ENCODE results near the gene FPGS.

Gene FPGS

DNA sequence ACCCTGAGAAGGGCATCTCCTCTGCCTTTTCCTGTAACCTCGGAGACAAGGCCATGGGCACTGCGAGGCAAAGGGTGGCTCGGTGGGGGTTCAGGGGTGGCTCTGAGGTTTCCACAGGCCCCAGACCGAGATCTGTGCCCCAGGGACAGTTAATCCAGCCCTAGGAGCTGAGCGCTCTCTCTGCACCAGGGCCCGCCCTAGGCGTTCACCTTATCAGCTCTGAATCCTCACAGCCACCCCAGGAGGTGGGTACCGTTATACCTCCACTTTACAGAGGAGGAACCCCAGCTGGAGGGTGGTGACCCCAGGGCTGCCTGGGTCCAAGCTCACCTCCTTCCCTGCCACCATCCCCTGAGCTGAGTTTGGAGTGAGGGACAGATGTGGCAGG, 54.0 kb downstream of the FPGS start:
- TF ChIP-seq SIN3A (IDR thresholded peaks at IDR 0.05; ENCODE audit: borderline replicate concordance, insufficient read depth, low read length) (no peak), TAF1 (IDR thresholded peaks at IDR 0.05; ENCODE audit: borderline replicate concordance, insufficient read depth, low read length) (no peak), POLR2AphosphoS5 (IDR thresholded peaks at IDR 0.05; ENCODE audit: low read depth, low read length) (no peak), FOXP2 (optimal IDR thresholded peaks at IDR 0.05; ENCODE audit: borderline replicate concordance, extremely low read depth, extremely low read length, insufficient read depth) (no peak)
- TF ChIP-seq, protein P1, sequence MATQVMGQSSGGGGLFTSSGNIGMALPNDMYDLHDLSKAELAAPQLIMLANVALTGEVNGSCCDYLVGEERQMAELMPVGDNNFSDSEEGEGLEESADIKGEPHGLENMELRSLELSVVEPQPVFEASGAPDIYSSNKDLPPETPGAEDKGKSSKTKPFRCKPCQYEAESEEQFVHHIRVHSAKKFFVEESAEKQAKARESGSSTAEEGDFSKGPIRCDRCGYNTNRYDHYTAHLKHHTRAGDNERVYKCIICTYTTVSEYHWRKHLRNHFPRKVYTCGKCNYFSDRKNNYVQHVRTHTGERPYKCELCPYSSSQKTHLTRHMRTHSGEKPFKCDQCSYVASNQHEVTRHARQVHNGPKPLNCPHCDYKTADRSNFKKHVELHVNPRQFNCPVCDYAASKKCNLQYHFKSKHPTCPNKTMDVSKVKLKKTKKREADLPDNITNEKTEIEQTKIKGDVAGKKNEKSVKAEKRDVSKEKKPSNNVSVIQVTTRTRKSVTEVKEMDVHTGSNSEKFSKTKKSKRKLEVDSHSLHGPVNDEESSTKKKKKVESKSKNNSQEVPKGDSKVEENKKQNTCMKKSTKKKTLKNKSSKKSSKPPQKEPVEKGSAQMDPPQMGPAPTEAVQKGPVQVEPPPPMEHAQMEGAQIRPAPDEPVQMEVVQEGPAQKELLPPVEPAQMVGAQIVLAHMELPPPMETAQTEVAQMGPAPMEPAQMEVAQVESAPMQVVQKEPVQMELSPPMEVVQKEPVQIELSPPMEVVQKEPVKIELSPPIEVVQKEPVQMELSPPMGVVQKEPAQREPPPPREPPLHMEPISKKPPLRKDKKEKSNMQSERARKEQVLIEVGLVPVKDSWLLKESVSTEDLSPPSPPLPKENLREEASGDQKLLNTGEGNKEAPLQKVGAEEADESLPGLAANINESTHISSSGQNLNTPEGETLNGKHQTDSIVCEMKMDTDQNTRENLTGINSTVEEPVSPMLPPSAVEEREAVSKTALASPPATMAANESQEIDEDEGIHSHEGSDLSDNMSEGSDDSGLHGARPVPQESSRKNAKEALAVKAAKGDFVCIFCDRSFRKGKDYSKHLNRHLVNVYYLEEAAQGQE (IDR thresholded peaks at IDR 0.05; ENCODE audit: insufficient read depth in 1 of 2, low read depth in 2 of 2, low read length in 2 of 2): no peak

DNA sequence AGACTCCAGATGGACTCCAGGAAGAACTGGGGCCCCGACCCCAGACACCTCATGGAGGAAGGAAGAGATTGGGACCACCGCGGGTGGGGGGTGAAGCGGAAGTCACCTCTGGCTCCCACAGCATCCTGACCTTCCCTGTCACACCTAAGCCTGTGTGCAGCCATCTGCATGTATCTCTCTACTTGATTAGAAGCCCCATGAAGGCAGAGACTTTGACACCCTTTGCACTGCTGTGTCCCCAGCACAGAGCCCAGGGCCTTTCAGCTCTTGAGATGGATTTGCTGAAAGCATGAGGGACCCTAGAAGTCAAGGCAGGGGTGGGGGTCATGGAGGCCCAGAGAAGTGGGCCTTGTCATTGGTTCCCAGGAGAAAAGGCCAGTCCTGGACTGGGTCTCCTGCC, 54.6 kb downstream of the FPGS start:
- TF ChIP-seq, protein P1 (IDR thresholded peaks at IDR 0.05; ENCODE audit: insufficient read depth in 1 of 2, low read depth in 2 of 2, low read length in 2 of 2): no peak
- no peak for TF ChIP-seq POLR2AphosphoS5 (IDR thresholded peaks at IDR 0.05; ENCODE audit: low read depth, low read length)
- TF ChIP-seq FOXP2 (optimal IDR thresholded peaks at IDR 0.05; ENCODE audit: borderline replicate concordance, extremely low read depth, extremely low read length, insufficient read depth): no peak
- TF ChIP-seq TAF1 (IDR thresholded peaks at IDR 0.05; ENCODE audit: borderline replicate concordance, insufficient read depth, low read length): no peak
- TF ChIP-seq SIN3A (IDR thresholded peaks at IDR 0.05; ENCODE audit: borderline replicate concordance, insufficient read depth, low read length): no peak

DNA sequence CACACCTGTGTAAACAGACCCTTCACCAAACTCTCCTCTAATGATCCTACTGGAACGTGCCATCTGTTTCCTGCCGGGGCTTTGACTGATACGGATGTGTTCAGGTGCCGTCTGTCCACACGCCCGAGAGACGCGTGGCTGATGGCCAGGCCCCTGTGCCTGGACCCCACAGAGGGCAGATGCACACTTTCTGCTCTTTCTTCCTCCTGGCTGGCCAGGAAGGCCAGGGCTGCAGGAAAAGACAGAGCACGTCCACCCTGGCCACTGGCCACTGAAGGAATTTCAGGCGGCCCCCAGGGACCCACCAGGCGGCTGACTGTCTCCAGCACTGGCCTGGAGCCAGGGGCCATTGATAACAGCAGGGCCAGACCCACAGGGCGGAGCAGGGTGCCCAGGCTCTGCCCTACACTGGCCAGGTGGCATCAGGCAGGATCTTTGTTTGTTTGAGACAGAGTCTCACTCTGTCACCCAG, 55.4 kb downstream of the FPGS start:
- TF ChIP-seq POLR2AphosphoS5 (IDR thresholded peaks at IDR 0.05; ENCODE audit: low read depth, low read length): no peak
- TF ChIP-seq SIN3A (IDR thresholded peaks at IDR 0.05; ENCODE audit: borderline replicate concordance, insufficient read depth, low read length): no peak
- TF ChIP-seq, protein P1 (IDR thresholded peaks at IDR 0.05; ENCODE audit: insufficient read depth in 1 of 2, low read depth in 2 of 2, low read length in 2 of 2): no peak
- no peak for TF ChIP-seq FOXP2 (optimal IDR thresholded peaks at IDR 0.05; ENCODE audit: borderline replicate concordance, extremely low read depth, extremely low read length, insufficient read depth)
- TF ChIP-seq TAF1 (IDR thresholded peaks at IDR 0.05; ENCODE audit: borderline replicate concordance, insufficient read depth, low read length): no peak

DNA sequence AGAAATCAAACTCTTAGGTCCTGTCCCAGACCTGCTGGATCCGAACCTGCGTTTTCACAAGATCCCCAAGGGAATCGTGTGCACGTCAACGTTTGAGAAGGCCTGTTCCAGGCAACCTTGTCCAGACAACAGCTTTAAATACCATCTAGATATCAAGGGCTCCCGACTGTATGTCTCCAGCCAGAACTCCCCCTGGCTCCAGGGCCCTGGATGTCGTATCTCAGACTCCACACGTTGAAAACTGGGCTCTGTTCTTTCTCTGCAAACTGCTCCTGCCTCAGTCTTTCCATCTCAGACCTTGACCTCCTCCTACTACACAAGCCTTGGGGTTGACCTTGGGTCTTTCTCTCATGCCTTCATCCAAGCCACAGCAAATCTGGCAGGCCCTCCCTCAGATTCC, 57.6 kb downstream of the FPGS start:
- TF ChIP-seq SIN3A (IDR thresholded peaks at IDR 0.05; ENCODE audit: borderline replicate concordance, insufficient read depth, low read length) (no peak), POLR2AphosphoS5 (IDR thresholded peaks at IDR 0.05; ENCODE audit: low read depth, low read length) (no peak), FOXP2 (optimal IDR thresholded peaks at IDR 0.05; ENCODE audit: borderline replicate concordance, extremely low read depth, extremely low read length, insufficient read depth) (no peak), TAF1 (IDR thresholded peaks at IDR 0.05; ENCODE audit: borderline replicate concordance, insufficient read depth, low read length) (no peak)
- TF ChIP-seq, protein P1 (IDR thresholded peaks at IDR 0.05; ENCODE audit: insufficient read depth in 1 of 2, low read depth in 2 of 2, low read length in 2 of 2): no peak

DNA sequence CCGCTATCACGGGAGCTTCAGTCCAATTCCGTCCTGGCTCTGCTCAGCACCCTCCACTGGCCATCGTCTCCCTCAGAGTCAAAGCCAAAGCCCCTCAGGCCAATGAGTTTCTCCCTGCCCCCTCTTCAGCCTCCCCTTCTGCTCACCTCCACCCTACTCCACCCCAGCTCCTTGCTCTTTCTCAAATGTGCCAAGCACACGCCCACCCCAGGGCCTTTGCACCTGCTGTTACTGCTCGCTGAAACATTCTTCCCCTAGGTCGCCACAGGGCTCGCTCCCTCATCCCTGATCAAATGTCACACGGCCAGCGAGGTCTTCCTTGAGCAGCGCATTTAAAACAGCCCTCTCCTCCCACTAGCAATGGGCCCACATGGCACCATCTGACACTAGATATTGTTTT, 58.1 kb downstream of the FPGS start:
- no peak for TF ChIP-seq TAF1 (IDR thresholded peaks at IDR 0.05; ENCODE audit: borderline replicate concordance, insufficient read depth, low read length)
- TF ChIP-seq, protein P1 (IDR thresholded peaks at IDR 0.05; ENCODE audit: insufficient read depth in 1 of 2, low read depth in 2 of 2, low read length in 2 of 2): no peak
- no peak for TF ChIP-seq POLR2AphosphoS5 (IDR thresholded peaks at IDR 0.05; ENCODE audit: low read depth, low read length)
- TF ChIP-seq FOXP2 (optimal IDR thresholded peaks at IDR 0.05; ENCODE audit: borderline replicate concordance, extremely low read depth, extremely low read length, insufficient read depth): no peak
- TF ChIP-seq SIN3A (IDR thresholded peaks at IDR 0.05; ENCODE audit: borderline replicate concordance, insufficient read depth, low read length): no peak
